Hepatocyte (in vitro differentiated cells): ENCODE data around the gene TRAF3IP1.

Source experiments
- EZH2 ChIP-seq: fragments of 200-600 bp; sonication (generic); IDR thresholded peaks from 2 replicates; pipeline ENCODE4 v1.6.1; 2016; ENCODE audit warnings: antibody characterized with exemption, mild to moderate bottlenecking, borderline replicate concordance
- EZH2phosphoT487 ChIP-seq: fragments of 200-600 bp; sonication (generic); IDR thresholded peaks from one replicate; pipeline ENCODE4 v1.6.1; 2018; ENCODE audit warnings: antibody characterized with exemption, mild to moderate bottlenecking, low read depth, moderate library complexity; ENCODE audit not compliant: unreplicated experiment, severe bottlenecking
- TF ChIP-seq, protein P1 (sequence below): fragments of 200-600 bp; sonication (generic); IDR thresholded peaks from 2 replicates; pipeline ENCODE4 v1.5.1; 2016; ENCODE audit warnings: antibody characterized with exemption, mild to moderate bottlenecking; ENCODE audit not compliant: poor library complexity

DNA sequence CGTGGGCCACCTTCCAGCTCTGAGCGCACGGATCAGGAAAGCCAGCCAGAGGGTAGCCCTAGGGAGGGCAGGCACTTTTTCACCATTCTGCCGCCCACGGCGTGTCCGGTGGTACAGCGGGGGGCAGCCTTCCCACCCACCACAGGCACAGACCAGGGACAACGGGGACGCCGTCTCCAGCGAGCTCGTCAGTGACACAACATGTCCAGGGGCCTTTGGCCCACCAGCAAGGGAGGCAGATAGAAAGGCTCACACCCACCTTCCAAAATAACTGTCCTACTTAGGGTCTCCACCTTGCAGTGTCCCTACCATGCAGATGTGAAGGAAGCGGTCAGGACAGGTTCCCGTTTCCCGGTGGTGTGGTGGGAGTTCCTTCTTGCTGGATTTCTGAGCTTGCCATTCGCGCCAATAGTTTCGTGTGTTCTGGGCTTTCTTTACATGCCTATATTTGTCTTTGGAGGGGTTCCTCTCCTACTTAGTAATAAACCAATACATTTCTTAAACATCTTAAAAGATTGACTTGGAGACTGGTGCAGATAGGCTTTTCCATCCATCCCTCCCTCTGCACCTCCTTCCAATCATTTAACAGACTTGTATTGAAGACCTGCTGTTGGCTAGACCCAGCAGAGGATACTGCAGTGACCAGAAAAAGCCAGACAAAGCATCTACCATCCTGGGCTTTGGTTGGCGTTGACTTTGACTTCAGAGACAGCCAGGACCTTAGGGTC, 107.3 kb downstream of the TRAF3IP1 start:
- TF ChIP-seq, protein P1, sequence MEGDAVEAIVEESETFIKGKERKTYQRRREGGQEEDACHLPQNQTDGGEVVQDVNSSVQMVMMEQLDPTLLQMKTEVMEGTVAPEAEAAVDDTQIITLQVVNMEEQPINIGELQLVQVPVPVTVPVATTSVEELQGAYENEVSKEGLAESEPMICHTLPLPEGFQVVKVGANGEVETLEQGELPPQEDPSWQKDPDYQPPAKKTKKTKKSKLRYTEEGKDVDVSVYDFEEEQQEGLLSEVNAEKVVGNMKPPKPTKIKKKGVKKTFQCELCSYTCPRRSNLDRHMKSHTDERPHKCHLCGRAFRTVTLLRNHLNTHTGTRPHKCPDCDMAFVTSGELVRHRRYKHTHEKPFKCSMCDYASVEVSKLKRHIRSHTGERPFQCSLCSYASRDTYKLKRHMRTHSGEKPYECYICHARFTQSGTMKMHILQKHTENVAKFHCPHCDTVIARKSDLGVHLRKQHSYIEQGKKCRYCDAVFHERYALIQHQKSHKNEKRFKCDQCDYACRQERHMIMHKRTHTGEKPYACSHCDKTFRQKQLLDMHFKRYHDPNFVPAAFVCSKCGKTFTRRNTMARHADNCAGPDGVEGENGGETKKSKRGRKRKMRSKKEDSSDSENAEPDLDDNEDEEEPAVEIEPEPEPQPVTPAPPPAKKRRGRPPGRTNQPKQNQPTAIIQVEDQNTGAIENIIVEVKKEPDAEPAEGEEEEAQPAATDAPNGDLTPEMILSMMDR: no peak
- TF ChIP-seq EZH2 (no peak), EZH2phosphoT487 (no peak)
